Calu3 (cell line): ENCODE results near the gene NECAB3. TPM values are rescaled to one million over a fixed set of nuclear protein-coding genes. Genes with fewer than 3 reads are reported as not detected.

Experiments used
- BruUV-seq: library from RNA; stranded (reverse); fragments of 400-500 nt; replicated peaks from 2 replicates; lab custom pipeline; 2021; lab: Mats Ljungman, UMichigan
- CTCF ChIA-PET: fragments of 300-600 bp; sonication (Branson Sonifier 250); formaldehyde crosslinking; loops from one replicate; lab custom pipeline; 2022; ENCODE audit warnings: antibody characterized with exemption; lab: Charles Lee
- DNase-seq: peaks from one replicate; pipeline ENCODE4 v3.0.0; 2022
- H3K27ac Mint-ChIP-seq: one replicate; pipeline ENCODE4 v1.8.0; 2022; ENCODE audit warnings: mixed read lengths; ENCODE audit not compliant: unreplicated experiment
- H3K27me3 Mint-ChIP-seq: one replicate; pipeline ENCODE4 v1.8.0; 2022; ENCODE audit warnings: mixed read lengths; ENCODE audit not compliant: unreplicated experiment
- H3K36me3 Mint-ChIP-seq: one replicate; pipeline ENCODE4 v1.8.0; 2022; ENCODE audit warnings: mild to moderate bottlenecking, moderate library complexity, mixed read lengths; ENCODE audit not compliant: insufficient read depth, unreplicated experiment
- H3K4me1 Mint-ChIP-seq: one replicate; pipeline ENCODE4 v1.8.0; 2022; ENCODE audit warnings: mild to moderate bottlenecking, low read depth, mixed read lengths; ENCODE audit not compliant: unreplicated experiment
- H3K4me3 Mint-ChIP-seq: one replicate; pipeline ENCODE4 v1.8.0; 2022; ENCODE audit warnings: mild to moderate bottlenecking, low read depth, moderate library complexity, mixed read lengths; ENCODE audit not compliant: unreplicated experiment
- H3K9me3 Mint-ChIP-seq: one replicate; pipeline ENCODE4 v1.8.0; 2022; ENCODE audit warnings: low read depth, mixed read lengths; ENCODE audit not compliant: unreplicated experiment
- intact Hi-C: fragments of 100-400 bp; cut with micrococcal nuclease; formaldehyde crosslinking; loops from one replicate; pipeline ENCODE4 v1.10.0; 2022; ENCODE audit not compliant: unreplicated experiment
- total RNA-seq: library from RNA; stranded (reverse); gene quantifications from 2 replicates; pipeline ENCODE4 v1.2.3, GENCODE V29; 2022
- TF ChIP-seq, protein P1 (sequence below): fragments of 200-600 bp; IDR thresholded peaks from one replicate; pipeline ENCODE4 v1.8.0; 2022; ENCODE audit warnings: antibody characterized with exemption; ENCODE audit not compliant: unreplicated experiment

NECAB3 gene
- total RNA-seq, 1 experiment from 2014 or later = 80.8 TPM

- H3K36me3 Mint-ChIP-seq = peaks cover 26% of the 10 kb centered on the region
- H3K9me3 Mint-ChIP-seq = no peaks in the 10 kb centered on the region
- no TSS peak for BruUV-seq
- intact Hi-C loops = no loop called here
- no peak overlapping the region for H3K27ac Mint-ChIP-seq
- DNase-seq = no peak
- CTCF ChIA-PET = interaction anchor here (1.1 kb wide), 1 partner anchor 12 kb away, joined by 3 read pairs; no protein-coding TSS in a partner anchor
- H3K4me1 Mint-ChIP-seq = no peaks in the 10 kb centered on the region
- no peak overlapping the region for H3K4me3 Mint-ChIP-seq
- TF ChIP-seq, protein P1, sequence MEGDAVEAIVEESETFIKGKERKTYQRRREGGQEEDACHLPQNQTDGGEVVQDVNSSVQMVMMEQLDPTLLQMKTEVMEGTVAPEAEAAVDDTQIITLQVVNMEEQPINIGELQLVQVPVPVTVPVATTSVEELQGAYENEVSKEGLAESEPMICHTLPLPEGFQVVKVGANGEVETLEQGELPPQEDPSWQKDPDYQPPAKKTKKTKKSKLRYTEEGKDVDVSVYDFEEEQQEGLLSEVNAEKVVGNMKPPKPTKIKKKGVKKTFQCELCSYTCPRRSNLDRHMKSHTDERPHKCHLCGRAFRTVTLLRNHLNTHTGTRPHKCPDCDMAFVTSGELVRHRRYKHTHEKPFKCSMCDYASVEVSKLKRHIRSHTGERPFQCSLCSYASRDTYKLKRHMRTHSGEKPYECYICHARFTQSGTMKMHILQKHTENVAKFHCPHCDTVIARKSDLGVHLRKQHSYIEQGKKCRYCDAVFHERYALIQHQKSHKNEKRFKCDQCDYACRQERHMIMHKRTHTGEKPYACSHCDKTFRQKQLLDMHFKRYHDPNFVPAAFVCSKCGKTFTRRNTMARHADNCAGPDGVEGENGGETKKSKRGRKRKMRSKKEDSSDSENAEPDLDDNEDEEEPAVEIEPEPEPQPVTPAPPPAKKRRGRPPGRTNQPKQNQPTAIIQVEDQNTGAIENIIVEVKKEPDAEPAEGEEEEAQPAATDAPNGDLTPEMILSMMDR = no peak
- no peaks in the 10 kb centered on the region for H3K27me3 Mint-ChIP-seq
These were observed 44.7 kb downstream of the NECAB3 start for GRCh38 chr20:33629533-33629932.

- TF ChIP-seq, protein P1 = no peak
- H3K4me3 Mint-ChIP-seq = no peak overlapping the region
- H3K27ac Mint-ChIP-seq = no peak overlapping the region
- intact Hi-C loops = no loop called here
- DNase-seq = no peak
- peaks cover 32% of the 10 kb centered on the region for H3K36me3 Mint-ChIP-seq
- BruUV-seq = no TSS peak
- CTCF ChIA-PET = no interaction called here
- H3K4me1 Mint-ChIP-seq = no peaks in the 10 kb centered on the region
- no peaks in the 10 kb centered on the region for H3K9me3 Mint-ChIP-seq
- H3K27me3 Mint-ChIP-seq = no peaks in the 10 kb centered on the region
These were observed 46.5 kb downstream of the NECAB3 start for GRCh38 chr20:33627577-33628216.

DNA sequence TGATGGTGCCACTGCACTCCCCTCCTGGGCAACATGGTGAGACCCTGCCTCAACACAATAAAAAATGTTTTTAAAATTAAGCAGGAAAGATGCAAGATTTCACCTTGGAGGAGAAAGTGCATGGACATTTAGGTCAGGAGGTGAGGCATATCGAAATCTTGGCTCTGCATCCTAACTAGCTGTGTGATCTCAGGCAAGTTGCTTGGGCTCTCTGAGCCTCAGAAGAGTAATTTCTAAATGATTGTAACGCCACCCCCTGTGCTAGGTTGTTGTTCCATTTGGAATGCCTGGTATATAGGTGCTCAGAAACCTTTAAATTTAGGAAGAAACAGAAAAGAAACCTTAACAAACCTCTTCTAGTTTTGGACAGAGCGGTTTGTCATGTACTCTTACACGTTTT, 48.0 kb downstream of the NECAB3 start:
- Mint-ChIP-seq H3K36me3 (peaks cover 32% of the 10 kb centered on the region), H3K27ac (no peak overlapping the region), H3K9me3 (no peaks in the 10 kb centered on the region), H3K4me1 (no peaks in the 10 kb centered on the region), H3K4me3 (no peak overlapping the region), H3K27me3 (no peaks in the 10 kb centered on the region)
- TF ChIP-seq, protein P1 = no peak
- no TSS peak for BruUV-seq
- CTCF ChIA-PET = no interaction called here
- no peak for DNase-seq
- intact Hi-C loops = no loop called here

GRCh38 chr20:33624399-33624798, 49.8 kb downstream of the NECAB3 start:
- peaks cover 27% of the 10 kb centered on the region for H3K36me3 Mint-ChIP-seq
- CTCF ChIA-PET = no interaction called here

More at GRCh38 chr20:33624399-33624798, 49.8 kb downstream of the NECAB3 start:
- Mint-ChIP-seq H3K4me3 (no peak overlapping the region), H3K4me1 (no peaks in the 10 kb centered on the region), H3K9me3 (no peaks in the 10 kb centered on the region), H3K27me3 (no peaks in the 10 kb centered on the region), H3K27ac (no peak overlapping the region)
- no peak for DNase-seq
- TF ChIP-seq, protein P1 = no peak
- no TSS peak for BruUV-seq
- intact Hi-C loops = no loop called here
